ENCODE measurements around the gene RTL1. TPM values are rescaled to one million over a fixed set of nuclear protein-coding genes. Genes with fewer than 3 reads are reported as not detected.

Gene RTL1
- total RNA-seq, 1 donor from 2014 or later = not detected

GRCh38 chr14:100866666-100867630 lies 36.6 kb downstream of the RTL1 start:
- Mint-ChIP-seq H3K27ac (ENCODE audit: unreplicated experiment) (no peak overlapping the region), H3K4me3 (ENCODE audit: unreplicated experiment) (no peak overlapping the region), H3K4me1 (ENCODE audit: low read depth, unreplicated experiment) (no peaks in the 10 kb centered on the region), H3K9me3 (ENCODE audit: unreplicated experiment) (peaks cover 5% of the 10 kb centered on the region), H3K36me3 (ENCODE audit: unreplicated experiment) (peaks cover 4% of the 10 kb centered on the region), H3K27me3 (ENCODE audit: unreplicated experiment) (peaks cover 3% of the 10 kb centered on the region)
- TF ChIP-seq, protein P1, sequence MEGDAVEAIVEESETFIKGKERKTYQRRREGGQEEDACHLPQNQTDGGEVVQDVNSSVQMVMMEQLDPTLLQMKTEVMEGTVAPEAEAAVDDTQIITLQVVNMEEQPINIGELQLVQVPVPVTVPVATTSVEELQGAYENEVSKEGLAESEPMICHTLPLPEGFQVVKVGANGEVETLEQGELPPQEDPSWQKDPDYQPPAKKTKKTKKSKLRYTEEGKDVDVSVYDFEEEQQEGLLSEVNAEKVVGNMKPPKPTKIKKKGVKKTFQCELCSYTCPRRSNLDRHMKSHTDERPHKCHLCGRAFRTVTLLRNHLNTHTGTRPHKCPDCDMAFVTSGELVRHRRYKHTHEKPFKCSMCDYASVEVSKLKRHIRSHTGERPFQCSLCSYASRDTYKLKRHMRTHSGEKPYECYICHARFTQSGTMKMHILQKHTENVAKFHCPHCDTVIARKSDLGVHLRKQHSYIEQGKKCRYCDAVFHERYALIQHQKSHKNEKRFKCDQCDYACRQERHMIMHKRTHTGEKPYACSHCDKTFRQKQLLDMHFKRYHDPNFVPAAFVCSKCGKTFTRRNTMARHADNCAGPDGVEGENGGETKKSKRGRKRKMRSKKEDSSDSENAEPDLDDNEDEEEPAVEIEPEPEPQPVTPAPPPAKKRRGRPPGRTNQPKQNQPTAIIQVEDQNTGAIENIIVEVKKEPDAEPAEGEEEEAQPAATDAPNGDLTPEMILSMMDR (IDR thresholded peaks at IDR 0.05; ENCODE audit: partially characterized antibody, unreplicated experiment) = no peak
- DNase-seq = no peak

GRCh38 chr14:100865682-100866591 lies 37.6 kb downstream of the RTL1 start:
- no peaks in the 10 kb centered on the region for H3K36me3 Mint-ChIP-seq (ENCODE audit: unreplicated experiment)
- no peak overlapping the region for H3K4me3 Mint-ChIP-seq (ENCODE audit: unreplicated experiment)
- TF ChIP-seq, protein P1 (IDR thresholded peaks at IDR 0.05; ENCODE audit: partially characterized antibody, unreplicated experiment) = no peak
- H3K4me1 Mint-ChIP-seq (ENCODE audit: low read depth, unreplicated experiment) = no peaks in the 10 kb centered on the region
- no peaks in the 10 kb centered on the region for H3K27me3 Mint-ChIP-seq (ENCODE audit: unreplicated experiment)
- H3K27ac Mint-ChIP-seq (ENCODE audit: unreplicated experiment) = no peak overlapping the region
- peak; percentile 9 for DNase-seq
- peaks cover 5% of the 10 kb centered on the region for H3K9me3 Mint-ChIP-seq (ENCODE audit: unreplicated experiment)

DNA sequence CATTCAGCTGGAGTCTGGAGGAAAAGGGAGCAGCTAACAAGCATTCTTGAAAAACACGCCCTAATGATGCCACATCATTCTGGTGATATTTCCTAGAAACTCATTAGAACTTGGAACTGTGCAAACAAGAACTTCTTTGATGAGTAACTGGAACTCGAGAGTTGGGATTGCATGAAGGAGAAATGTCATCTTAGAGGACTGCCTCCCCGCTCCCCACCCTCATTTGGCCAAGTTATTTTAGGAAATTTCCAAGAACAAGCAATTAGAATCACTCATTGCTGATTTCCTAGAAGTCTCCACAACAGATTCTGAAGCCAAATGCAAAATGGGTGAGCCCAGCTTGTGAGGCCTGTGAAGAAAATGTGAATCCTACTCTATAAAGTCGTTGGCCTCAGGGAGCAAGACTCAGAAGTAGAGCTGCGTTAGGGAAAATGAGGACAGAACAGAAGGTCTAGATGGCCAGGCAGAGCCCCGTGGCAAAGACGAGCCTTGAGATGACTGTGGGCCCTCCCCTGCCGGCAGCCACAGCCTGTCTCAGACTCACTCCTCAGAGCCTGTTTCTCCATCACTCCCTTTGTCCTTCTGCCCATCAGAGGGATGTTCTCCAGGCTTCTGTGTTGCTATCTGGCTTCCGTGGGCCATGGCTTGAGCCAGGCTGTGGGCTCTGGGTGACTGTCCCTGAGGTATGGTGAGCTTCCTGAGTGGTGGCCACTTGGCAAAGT lies 38.4 kb downstream of the RTL1 start:
- no peak for DNase-seq
- Mint-ChIP-seq H3K27ac (ENCODE audit: unreplicated experiment) (no peak overlapping the region), H3K4me1 (ENCODE audit: low read depth, unreplicated experiment) (no peaks in the 10 kb centered on the region)

GRCh38 chr14:100864206-100864605 lies 39.3 kb downstream of the RTL1 start:
- H3K27me3 Mint-ChIP-seq (ENCODE audit: unreplicated experiment) = peaks cover 4% of the 10 kb centered on the region
- no peaks in the 10 kb centered on the region for H3K4me1 Mint-ChIP-seq (ENCODE audit: low read depth, unreplicated experiment)

More for the DNA sequence above, 38.4 kb downstream of the RTL1 start:
- Mint-ChIP-seq H3K27me3 (ENCODE audit: unreplicated experiment) (no peaks in the 10 kb centered on the region), H3K9me3 (ENCODE audit: unreplicated experiment) (peaks cover 7% of the 10 kb centered on the region), H3K36me3 (ENCODE audit: unreplicated experiment) (no peaks in the 10 kb centered on the region), H3K4me3 (ENCODE audit: unreplicated experiment) (no peak overlapping the region)
- TF ChIP-seq, protein P1 (IDR thresholded peaks at IDR 0.05; ENCODE audit: partially characterized antibody, unreplicated experiment) = no peak

More at GRCh38 chr14:100864206-100864605, 39.3 kb downstream of the RTL1 start:
- no peaks in the 10 kb centered on the region for H3K36me3 Mint-ChIP-seq (ENCODE audit: unreplicated experiment)
- H3K9me3 Mint-ChIP-seq (ENCODE audit: unreplicated experiment) = peaks cover 7% of the 10 kb centered on the region
- TF ChIP-seq, protein P1 (IDR thresholded peaks at IDR 0.05; ENCODE audit: partially characterized antibody, unreplicated experiment) = no peak
- no peak for DNase-seq
- no peak overlapping the region for H3K27ac Mint-ChIP-seq (ENCODE audit: unreplicated experiment)
- no peak overlapping the region for H3K4me3 Mint-ChIP-seq (ENCODE audit: unreplicated experiment)

All from glutamatergic neuron (in vitro differentiated cells).